ENCODE data around the gene FRMD5. TPM values are rescaled to one million over a fixed set of nuclear protein-coding genes. Genes with fewer than 3 reads are reported as not detected.

The FRMD5 gene
- total RNA-seq, 2 experiments from 2014 or later, result 0.15 TPM; not detected in 1

Other genes starting within 250 kb of the FRMD5 start
- 10 to 100 TPM; 50.0 to 53.3 TPM for gene GOLM2, start 93.4 kb upstream of the FRMD5 start, total RNA-seq
- gene CTDSPL2, start 232.4 kb upstream of the FRMD5 start, total RNA-seq, result 10 to 100 TPM; 76.1 to 88.2 TPM